Sigmoid colon (tissue), 7 donors: Measurements from ENCODE around the gene C10orf53. TPM values are rescaled to one million over a fixed set of nuclear protein-coding genes. Genes with fewer than 3 reads are reported as not detected.
A peak's percentile ranks its signal among the peaks of the same experiment; 100 is the strongest.

Source experiments
- DNase-seq: peaks from one replicate; pipeline ENCODE4 v3.0.0-alpha.2; 2019
- H3K27ac ChIP-seq, 4 donors: fragments of 200-600 bp; sonication (generic); one replicate each; pipeline ENCODE4 v1.5.1; 2016 to 2019; ENCODE audit warnings: mild to moderate bottlenecking in 1 of 4
- H3K27me3 ChIP-seq, 3 donors: fragments of 200-600 bp; sonication (generic); one replicate each; pipeline ENCODE4 v1.5.1; 2019; ENCODE audit warnings: mild to moderate bottlenecking in 1 of 3
- H3K36me3 ChIP-seq, 4 donors: fragments of 200-600 bp; sonication (generic); one replicate each; pipeline ENCODE4 v1.5.1; 2016 to 2019
- H3K4me1 ChIP-seq, 4 donors: fragments of 200-600 bp; sonication (generic); one replicate each; pipeline ENCODE4 v1.5.1; 2017 to 2019
- H3K4me3 ChIP-seq, 4 donors: fragments of 200-600 bp; sonication (generic); one replicate each; pipeline ENCODE4 v1.5.1; 2017 to 2019; ENCODE audit warnings: mild to moderate bottlenecking in 2 of 4, moderate library complexity in 1 of 4
- H3K9me3 ChIP-seq, 4 donors: fragments of 200-600 bp in 3 of 4; sonication (generic) in 3 of 4; one replicate each; pipeline versions ENCODE4 v1.5.1 to v1.6.1; 2013 to 2019
- CTCF ChIP-seq, 4 experiments: fragments of 450-650 bp in 3 of 4; fragments of 200-600 bp in 1 of 4; IDR thresholded peaks; one replicate each; pipeline ENCODE4 v1.5.1; 2016 to 2019; ENCODE audit warnings: antibody characterized with exemption in 4 of 4, mild to moderate bottlenecking in 3 of 4, moderate library complexity in 2 of 4
- EP300 ChIP-seq, 4 donors: sonication (generic); formaldehyde crosslinking; IDR thresholded peaks; one replicate each; pipeline ENCODE4 v1.6.1; 2017; ENCODE audit warnings: antibody characterized with exemption in 4 of 4
- POLR2A ChIP-seq, 2 donors: fragments of 450-650 bp; IDR thresholded peaks; one replicate each; pipeline ENCODE4 v1.6.1; 2016; ENCODE audit warnings: antibody characterized with exemption in 2 of 2, mild to moderate bottlenecking in 2 of 2, moderate library complexity in 2 of 2
- POLR2AphosphoS5 ChIP-seq, 4 donors: sonication (generic); formaldehyde crosslinking; IDR thresholded peaks; one replicate each; pipeline ENCODE4 v1.6.1; 2017; ENCODE audit warnings: antibody characterized with exemption in 4 of 4
- WGBS, 2 donors: extraction: QIAGEN DNeasy Blood & Tissue Kit; methylation state at CpG; one replicate each; pipeline ENCODE4 v1.1.7; 2013; 5-methylcytosine and 5-hydroxymethylcytosine counted together
- intact Hi-C: fragments of 100-400 bp; cut with DNase I; formaldehyde crosslinking; loops from one replicate; pipeline ENCODE4 v1.15.1; 2023
- polyA plus RNA-seq, 3 donors: library from polyadenylated mRNA; stranded (reverse); fragments of 200-250 nt; gene quantifications; one replicate each; pipeline ENCODE4 v1.2.3, GENCODE V29; 2013
- total RNA-seq, 4 donors: library from RNA; depleted of rRNA; stranded (reverse); fragments of >200 nt; gene quantifications; one replicate each; pipeline ENCODE4 v1.1.0, GENCODE V29; 2016
- donor health status: healthy with polysubstance abuse.
- donor health status: Bipolar disorder and iron deficiency.
- donor health status: healthy.

The C10orf53 gene
- not detected for total RNA-seq
- not detected for polyA plus RNA-seq

GRCh38 chr10:49679480-49679893 is at the start of gene C10orf53:
TSS of gene C10orf53 (plus strand) at chr10:49679651. CDS start at chr10:49679698, 47 bp downstream.
- Histone ChIP-seq H3K4me1 (no peaks in the 10 kb centered on the region), H3K4me3 (no peak within 1 kb of the TSS), H3K27ac (no peak within 1 kb of the TSS), H3K36me3 (no peaks in the 10 kb centered on the region), H3K27me3 (peaks cover 0 to 25% (median 0%) of the 10 kb centered on the region in 3 donors), H3K9me3 (peaks cover 0 to 8% (median 1%) of the 10 kb centered on the region in 4 donors)
- 9 to 19% methylated on average over 36 of the region's 36 CpGs for WGBS, 2 donors
- intact Hi-C loops, result no loop called here
- TF ChIP-seq POLR2A (IDR thresholded peaks at IDR 0.05), result no peak
- TF ChIP-seq POLR2AphosphoS5 (IDR thresholded peaks at IDR 0.05), result no peak
- no peak for TF ChIP-seq CTCF (IDR thresholded peaks at IDR 0.05)
- TF ChIP-seq EP300 (IDR thresholded peaks at IDR 0.05), result no peak
- DNase-seq, result no peak

GRCh38 chr10:49631975-49632374 is 47.5 kb upstream of the C10orf53 start:
- TF ChIP-seq EP300 (IDR thresholded peaks at IDR 0.05) (no peak), POLR2A (IDR thresholded peaks at IDR 0.05) (no peak), POLR2AphosphoS5 (IDR thresholded peaks at IDR 0.05) (no peak), CTCF (IDR thresholded peaks at IDR 0.05) (no peak)
- Histone ChIP-seq H3K27me3 (no peaks in the 10 kb centered on the region), H3K27ac (no peak overlapping the region), H3K4me3 (no peak overlapping the region), H3K9me3 (no peaks in the 10 kb centered on the region), H3K4me1 (no peaks in the 10 kb centered on the region), H3K36me3 (no peaks in the 10 kb centered on the region)
- intact Hi-C loops, result no loop called here
- no peak for DNase-seq
- 92 to 93% methylated on average over 6 of the region's 6 CpGs for whole genome bisulfite sequencing, 2 donors

- intact Hi-C loops, result no loop called here
- WGBS, 2 donors, result 46 to 64% methylated on average over 12 of the region's 12 CpGs
- no peaks in the 10 kb centered on the region for H3K4me1 ChIP-seq
- DNase-seq, result peak; percentile 48
- H3K27me3 ChIP-seq, result no peaks in the 10 kb centered on the region
- H3K9me3 ChIP-seq, result no peaks in the 10 kb centered on the region
- H3K36me3 ChIP-seq, result no peaks in the 10 kb centered on the region
- TF ChIP-seq POLR2A (IDR thresholded peaks at IDR 0.05), result no peak
- TF ChIP-seq CTCF (IDR thresholded peaks at IDR 0.05), result no peak
- no peak for TF ChIP-seq POLR2AphosphoS5 (IDR thresholded peaks at IDR 0.05)
- TF ChIP-seq EP300 (IDR thresholded peaks at IDR 0.05), result no peak
- no peak overlapping the region for H3K27ac ChIP-seq
- no peak overlapping the region for H3K4me3 ChIP-seq
Measured at GRCh38 chr10:49632406-49633317, 46.8 kb upstream of the C10orf53 start.

GRCh38 chr10:49633327-49634068 is 46.0 kb upstream of the C10orf53 start:
- DNase-seq, result peak; percentile 46
- Histone ChIP-seq H3K27ac (no peak overlapping the region), H3K36me3 (no peaks in the 10 kb centered on the region), H3K4me3 (no peak overlapping the region), H3K27me3 (no peaks in the 10 kb centered on the region), H3K9me3 (no peaks in the 10 kb centered on the region), H3K4me1 (no peaks in the 10 kb centered on the region)
- TF ChIP-seq CTCF (IDR thresholded peaks at IDR 0.05), result no peak
- TF ChIP-seq EP300 (IDR thresholded peaks at IDR 0.05), result no peak
- no peak for TF ChIP-seq POLR2A (IDR thresholded peaks at IDR 0.05)
- TF ChIP-seq POLR2AphosphoS5 (IDR thresholded peaks at IDR 0.05), result no peak
- 37 to 49% methylated on average over 13 of the region's 13 CpGs for WGBS, 2 donors
- intact Hi-C loops, result no loop called here
